Stimulated activated CD8-positive, alpha-beta memory T cell treated with anti-CD3 and anti-CD28 coated beads, Interleukin-12 subunit alpha, Interleukin-12 subunit beta, amount 100 ng/mL, for 4 hours (primary cell): Measurements from ENCODE around the gene FAM221A.
"Not testable (repeated sequence)": the region's sequence is repeated elsewhere in the genome, so short reads cannot be mapped to it uniquely, and the experiment has no call there.

Experiments used
- DNase-seq: peaks from one replicate; pipeline ENCODE4 v3.0.0-alpha.2; 2020; ENCODE audit warnings: low read depth

Gene FAM221A

DNA sequence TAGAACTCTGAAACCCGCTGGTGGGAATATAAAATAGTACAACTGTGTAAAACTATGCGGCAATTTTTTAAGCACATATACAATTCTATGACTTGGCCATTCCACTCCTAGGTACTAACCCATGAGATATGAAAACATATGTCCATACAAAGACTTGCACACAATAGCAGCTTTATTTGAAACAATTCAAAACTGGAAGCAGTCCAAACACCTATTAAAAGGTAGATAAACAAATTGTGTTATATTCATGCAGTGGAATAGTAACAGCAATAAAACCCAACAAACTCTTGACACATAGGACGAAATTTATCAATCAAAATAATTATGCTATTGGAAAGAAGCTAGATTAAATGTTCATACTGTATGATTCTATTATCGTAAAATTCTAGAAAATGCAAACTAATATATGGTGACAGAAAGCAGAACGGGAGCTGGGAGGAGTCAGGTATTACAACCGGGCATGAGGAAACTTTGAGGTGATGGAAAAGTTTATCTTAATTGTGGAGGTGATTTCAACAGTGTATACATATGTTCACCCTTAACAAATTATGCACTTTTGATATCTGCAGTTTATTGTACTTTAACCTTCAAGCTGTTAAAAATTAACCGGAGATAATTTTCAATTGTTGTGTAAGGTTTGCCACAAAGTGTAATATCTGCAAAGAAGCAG is 29.2 kb downstream of the FAM221A start:
- DNase-seq: no peak

DNA sequence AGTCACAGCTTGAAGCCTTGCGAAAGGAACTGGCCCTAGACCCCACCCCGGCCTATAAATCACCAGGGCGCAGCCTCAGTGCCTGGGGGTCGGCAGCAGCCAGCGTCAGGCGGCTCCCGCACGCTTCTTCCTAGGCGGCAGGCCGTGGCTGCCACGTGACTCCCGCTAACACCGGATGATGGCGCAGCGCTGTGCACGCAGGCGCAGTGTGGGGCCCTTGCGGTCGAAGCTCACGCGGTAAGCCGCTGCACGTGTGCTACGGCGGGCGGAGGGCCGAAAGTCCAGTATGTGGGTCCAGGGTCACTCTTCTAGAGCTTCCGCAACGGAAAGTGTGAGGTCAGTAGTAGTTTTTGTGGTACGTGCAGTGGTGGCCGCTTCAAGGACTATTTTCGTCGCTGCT is 30.0 kb downstream of the FAM221A start, which contains the start of gene STK31:
Gene STK31 (plus strand): TSS at position 220 of the 400 bp plus-strand sequence. CDS start 67 bp downstream, at position 287.
- no peak for DNase-seq

DNA sequence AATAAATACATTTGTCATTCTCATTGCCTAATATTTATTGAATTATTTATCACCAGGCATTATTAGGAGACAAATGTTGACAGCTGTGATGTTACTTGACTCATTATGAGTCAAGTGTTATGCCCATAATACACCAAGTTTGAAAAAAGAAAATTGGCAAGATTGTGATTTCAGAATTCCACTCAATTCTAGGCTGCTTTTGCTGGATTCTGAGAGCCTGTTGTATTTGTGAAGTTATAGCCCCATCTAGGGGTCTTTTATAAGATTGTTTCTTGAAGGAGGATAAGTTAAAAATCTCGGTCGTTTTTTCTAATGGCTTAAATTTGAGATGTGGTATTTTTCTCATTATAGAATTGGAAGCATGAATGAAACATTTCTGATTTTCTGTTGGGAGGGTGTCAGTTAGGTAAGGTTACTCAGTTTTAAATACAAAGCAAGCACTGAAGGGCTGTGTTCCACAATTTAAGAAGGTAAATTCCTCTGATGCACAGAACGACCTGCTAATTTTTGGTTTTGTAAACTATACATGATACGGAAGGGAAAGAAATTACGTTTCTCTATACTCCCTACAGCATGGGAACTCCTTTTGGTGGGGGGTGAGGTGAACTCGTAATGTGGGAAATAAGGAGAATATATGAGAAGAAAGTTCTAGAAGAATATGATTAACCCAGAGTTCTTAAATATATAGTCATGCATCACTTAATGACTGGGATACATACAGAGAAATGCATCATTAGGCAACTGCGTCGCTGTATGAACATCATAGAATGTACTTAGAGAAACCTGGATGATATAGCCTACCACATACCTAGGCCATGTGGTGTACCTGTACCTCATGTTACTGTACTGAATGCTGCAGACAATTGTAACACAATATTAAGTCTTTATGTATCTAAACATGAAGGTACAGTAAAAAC is 32.6 kb downstream of the FAM221A start:
- no peak for DNase-seq

DNA sequence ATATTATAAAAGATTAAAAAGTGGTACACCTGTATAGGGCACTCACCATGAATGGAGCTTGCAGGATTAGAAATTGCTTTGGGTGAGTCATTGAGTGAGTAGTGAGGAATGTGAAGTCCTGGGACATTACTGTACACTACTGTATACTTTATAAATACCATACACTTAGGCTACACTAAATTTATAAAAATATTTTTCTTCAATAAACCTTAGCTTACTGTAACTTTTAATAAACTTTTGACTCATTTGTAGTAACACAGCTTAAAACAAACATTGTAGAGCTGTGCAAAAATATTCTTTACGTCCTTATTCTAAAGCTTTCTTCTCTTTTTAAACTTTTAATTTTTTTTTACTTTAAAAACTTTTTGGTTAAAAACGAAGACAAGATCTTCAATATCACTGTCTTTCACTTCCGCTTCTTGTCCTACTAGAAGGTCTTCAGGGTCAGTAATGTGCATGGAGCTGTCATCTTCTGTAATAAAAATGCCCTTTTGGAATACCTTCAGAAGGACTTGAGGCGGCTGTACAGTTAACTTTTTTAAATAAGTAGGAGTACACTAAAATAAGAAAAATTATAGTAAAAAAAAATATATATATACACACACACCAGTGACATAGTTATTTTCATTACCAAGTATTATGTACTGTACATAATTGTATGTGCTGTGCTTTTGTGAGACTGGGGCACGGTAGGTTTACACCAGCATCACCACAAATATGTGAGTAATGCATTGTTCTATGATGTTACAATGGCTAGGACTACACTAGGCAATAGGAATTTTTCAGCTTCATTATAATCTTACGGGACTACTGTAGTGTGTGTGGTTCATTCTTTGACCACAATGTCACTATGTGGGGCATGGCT is 33.5 kb downstream of the FAM221A start:
- DNase-seq: no peak

DNA sequence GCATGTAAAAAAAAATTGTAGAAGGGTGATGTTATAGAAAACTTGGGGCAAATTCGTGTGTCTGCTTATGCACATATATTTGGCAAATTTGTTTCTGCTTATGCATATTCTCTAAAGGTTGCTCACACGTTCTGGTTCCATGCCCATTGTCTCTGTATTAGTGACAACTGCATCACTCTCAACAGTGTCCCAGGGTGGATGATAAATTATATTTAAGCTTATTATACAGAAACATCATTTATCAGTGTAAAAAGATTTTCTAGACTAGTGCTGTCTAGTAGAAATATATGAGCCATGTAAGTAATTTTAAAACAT is 34.1 kb downstream of the FAM221A start:
- no peak for DNase-seq

DNA sequence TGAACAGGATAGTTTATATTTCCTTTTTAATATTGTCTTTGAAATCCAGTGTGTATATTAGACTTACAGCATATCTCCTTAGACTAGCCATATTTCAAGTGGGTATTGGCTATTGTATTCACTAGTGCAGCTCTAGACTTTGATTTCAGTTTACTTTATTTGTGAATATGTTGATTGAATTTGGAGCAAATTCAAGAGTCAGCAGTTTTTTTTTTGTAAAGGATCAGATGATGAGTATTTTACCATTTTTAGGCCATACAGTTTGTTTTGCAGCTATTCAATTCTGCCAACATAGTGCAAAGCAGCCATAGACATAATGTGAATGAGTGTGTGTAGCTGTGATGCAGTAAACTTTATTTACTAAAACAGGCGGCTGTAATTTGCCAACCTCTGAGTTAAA is 34.6 kb downstream of the FAM221A start:
- DNase-seq: no peak

DNA sequence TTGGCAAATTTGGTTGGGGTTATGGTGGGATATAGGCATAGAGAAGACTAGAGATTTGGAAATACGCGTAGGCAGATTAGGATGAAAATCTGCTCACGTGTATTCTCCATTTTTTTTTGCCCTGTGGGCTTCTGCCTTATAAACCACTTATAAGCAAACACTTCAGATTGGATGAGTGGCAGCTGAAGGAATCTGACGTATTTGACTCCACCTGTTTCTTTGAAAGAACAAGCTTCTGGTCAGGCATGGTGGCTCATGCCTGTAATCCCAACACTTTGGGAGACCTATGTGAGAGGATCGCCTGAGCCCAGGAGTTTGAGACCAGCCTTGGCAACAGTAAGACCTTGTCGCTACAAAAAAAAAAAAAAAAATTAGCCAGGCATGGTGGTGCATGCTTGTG is 35.1 kb downstream of the FAM221A start:
- DNase-seq: no peak

DNA sequence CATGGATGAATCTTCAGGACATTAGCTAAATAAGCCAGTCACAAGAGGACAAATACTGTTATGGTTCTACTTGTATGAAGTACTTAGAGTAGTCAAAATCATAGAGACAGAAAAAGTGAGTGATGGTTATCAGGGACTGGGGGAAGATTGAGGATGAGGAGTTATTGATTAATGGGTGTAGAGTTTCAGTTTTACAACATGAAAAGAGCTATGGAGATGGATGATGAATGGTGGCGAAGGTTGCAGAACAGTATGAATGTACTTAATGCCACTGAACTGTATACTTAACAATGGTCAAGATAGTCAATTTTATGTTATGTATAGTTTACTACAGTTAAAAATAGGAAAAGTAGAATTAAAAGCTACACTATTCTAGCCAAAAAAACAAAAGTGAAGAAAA is 37.8 kb downstream of the FAM221A start:
- DNase-seq: no peak

DNA sequence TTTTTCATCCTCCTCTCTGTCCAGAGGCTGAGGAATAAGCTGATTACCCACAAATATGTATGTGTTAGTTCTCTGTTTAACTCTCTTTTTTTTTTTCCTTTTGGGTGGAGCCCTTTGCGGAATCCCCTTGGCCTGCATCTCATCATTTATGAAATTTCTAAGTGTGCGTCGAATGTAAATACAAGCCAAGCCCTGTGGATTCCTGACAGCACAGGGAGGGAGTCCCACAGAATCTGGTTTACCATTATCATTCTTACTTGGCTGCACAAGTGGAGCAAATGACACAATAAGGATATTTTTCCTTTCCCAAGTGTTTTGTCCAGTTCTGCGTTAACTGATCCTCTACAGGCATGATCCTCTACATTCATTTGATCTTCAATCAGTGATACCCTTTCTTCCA is 41.5 kb downstream of the FAM221A start:
- DNase-seq: no peak

DNA sequence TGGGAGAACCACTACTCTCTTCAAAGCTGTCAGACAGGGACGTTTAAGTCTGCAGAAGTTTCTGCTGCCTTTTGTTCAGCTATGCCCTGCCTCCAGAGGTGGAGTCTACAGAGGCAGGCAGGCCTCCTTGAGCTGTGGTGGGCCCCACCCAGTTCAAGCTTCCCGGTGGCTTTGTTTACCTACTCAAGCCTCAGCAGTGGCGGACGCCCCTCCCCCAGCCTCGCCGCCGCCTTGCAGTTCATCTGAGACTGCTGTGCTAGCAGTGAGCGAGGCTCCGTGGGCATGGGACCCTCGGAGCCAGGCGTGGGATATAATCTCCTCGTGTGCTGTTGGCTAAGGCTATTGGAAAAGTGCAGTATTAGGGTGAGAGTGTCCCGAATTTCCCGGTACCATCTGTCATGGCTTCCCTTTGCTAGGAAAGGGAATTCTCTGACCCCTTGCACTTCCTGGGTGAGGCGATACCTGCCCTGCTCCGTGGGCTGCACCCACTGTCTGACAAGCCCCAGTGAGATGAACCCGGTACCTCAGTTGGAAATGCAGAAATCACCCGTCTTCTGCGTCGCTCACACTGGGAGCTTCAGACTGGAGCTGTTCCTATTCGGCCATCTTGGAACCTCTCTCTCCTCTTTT is 42.7 kb downstream of the FAM221A start:
- DNase-seq: not testable (repeated sequence)

DNA sequence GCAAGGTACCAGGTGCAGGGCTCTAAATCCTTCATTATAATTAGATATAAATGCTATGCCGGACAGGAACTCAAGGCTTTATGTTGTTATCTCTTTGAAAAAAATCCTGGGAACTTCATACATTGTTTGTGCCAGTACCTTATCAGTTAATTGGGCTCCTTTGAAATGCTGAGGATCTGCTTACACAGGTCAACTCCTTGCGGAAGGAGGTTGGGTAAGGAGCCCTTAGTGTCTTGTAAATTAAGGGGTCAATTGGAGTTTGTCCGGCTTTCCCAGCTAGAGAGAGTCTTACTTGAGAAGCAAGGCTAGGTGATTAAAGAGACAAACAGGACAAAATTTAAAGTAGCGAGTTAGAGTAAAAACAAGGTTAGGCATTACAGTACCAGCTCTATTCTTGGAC is 44.1 kb downstream of the FAM221A start:
- DNase-seq: not testable (repeated sequence)

DNA sequence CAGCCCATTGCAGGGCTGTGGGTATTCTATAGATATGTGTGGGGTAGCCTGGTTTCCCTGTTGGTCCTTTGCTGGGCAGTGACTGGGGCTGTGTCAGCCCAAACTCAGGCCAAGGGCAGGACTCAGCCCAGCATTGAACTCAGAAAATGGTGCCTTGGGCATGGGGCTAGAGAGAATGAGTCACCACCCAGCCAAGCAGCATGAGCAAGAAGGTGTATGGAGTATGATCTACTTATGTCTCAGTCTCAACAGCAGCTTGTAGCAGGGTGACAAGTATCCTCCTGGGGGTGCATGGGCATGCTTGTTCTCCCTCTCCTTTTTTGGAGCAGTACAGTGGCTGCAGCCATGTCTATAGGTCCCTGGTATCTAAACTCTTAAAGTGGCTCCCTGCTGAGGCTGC is 62.1 kb downstream of the FAM221A start:
- DNase-seq: no peak

DNA sequence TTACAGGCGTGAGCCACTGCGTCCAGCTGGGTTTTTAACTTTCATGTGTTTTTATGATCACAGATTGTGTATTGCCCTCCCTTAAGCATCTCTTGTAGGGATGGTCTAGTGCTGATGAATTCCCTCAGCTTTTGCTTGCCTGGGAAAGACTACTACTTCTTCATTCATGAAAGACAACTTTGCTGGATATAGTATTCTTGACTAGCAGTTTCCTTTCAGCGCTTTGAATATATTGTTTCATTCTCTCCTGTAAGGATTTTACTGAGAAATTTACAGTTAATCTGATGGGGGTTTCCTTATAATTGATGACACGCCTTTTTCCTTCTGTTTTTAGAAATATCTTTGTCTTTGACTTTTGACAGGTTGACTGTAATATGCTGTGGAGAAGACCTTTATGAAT is 63.2 kb downstream of the FAM221A start:
- DNase-seq: no peak

DNA sequence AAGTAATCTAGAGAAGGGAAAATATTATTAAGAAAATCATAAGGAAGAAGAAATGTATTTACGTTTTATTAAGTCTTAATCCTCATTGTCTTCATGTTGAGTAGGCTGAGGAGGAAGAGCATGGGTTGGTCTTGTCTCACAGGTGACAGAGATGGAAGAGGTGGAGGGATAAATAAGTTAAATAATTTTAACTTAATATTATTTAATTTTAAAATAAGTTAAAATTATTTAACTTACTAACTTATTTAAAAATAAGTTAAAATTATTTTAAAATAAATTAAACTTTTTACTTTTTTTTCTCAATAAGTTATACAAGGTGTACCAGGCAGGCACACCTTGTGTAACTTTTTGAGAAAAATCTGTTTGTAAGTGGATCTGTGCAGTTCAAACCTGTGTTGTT is 66.6 kb downstream of the FAM221A start:
- no peak for DNase-seq

DNA sequence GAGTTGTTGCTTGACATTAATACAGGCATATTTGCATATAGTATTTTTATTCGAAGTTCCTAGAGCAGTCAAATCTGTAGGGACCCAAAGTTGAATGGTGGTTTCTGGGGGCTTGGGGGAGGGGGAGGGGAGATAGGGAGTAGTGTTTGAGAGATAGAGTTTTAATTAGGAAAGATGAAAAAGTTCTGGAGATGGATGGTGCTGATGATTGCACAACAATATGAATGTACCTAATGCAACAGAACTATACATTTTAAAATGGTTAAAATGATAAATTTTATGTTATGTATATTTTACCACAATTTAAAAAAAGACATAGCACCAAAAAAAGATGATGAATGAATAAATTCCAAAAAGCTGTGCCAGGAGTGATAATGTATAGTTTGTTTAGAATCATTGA is 71.9 kb downstream of the FAM221A start:
- no peak for DNase-seq
